ENCODE results near the gene IL4I1. TPM values are rescaled to one million over a fixed set of nuclear protein-coding genes. Genes with fewer than 3 reads are reported as not detected.

The IL4I1 gene
- total and polyA plus RNA-seq, 2 of the 4 experiments (the other 2 are of a cell fraction): 0.31 to 0.36 TPM

DNA sequence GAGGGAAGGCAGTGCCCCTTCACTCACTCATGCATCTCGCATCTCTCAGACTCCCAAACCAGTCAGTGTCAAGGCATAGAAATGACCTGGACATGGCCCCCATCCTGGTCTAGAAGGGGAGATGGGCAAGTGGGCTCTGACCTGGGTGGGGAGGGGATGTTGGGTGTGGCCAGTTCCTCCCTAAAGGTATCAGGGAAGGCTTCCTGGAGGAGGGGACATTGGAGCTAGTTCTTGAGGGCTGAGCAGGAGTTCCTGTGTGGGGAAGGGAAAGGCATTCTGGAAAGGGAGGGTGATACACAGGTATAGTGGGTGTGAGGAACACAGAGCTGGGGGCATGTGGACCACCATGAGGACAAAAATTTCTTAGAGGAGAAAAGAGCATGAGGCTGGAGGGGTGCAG, 4.0 kb downstream of the IL4I1 start:
- H3K4me2 ChIP-seq (ENCODE audit: low read depth, low read length): no peak overlapping the region
- no peaks in the 10 kb centered on the region for H3K79me1 ChIP-seq (ENCODE audit: low read depth in 1 of 2, low read length in 2 of 2)
- no TSS peak for BruUV-seq (replicated peaks)
- no peaks in the 10 kb centered on the region for H3K9me1 ChIP-seq (ENCODE audit: insufficient read depth, low read length)
- intact Hi-C loops (cut with micrococcal nuclease) (no loop called here), dilution Hi-C loops (cut with HindIII; ENCODE audit: low sequenced_read_pairs, unreplicated experiment) (no loop called here), in situ Hi-C loops (cut with MboI; ENCODE audit: low sequenced_read_pairs) (no loop called here)
- H3K4ac ChIP-seq (ENCODE audit: low read depth, low read length): no peak overlapping the region
- H2AK5ac ChIP-seq (ENCODE audit: low read depth, low read length): no peak overlapping the region
- no peak for ATAC-seq (ENCODE audit: low read depth)
- no peaks in the 10 kb centered on the region for H4K20me1 ChIP-seq (ENCODE audit: insufficient read depth, low read length)
- peak overlapping the region; percentile 63 for H2AFZ ChIP-seq (replicated peaks; ENCODE audit: low read length, poor library complexity)
- peak overlapping the region; percentile 42 for H2AK9ac ChIP-seq (replicated peaks; ENCODE audit: low read depth, low read length, poor library complexity)
- peaks cover 8% of the 10 kb centered on the region; the same call in 1 of the 2 replicates for H3K27me3 ChIP-seq (ENCODE audit: control insufficient read depth, insufficient read depth, low read length)
- ChIA-PET CTCF (no interaction called here), POLR2A (ENCODE audit: unreplicated experiment) (no interaction called here)
- H3K9me3 ChIP-seq (ENCODE audit: control insufficient read depth, insufficient read depth, low read length): no peaks in the 10 kb centered on the region
- no peak overlapping the region for H3K18ac ChIP-seq (ENCODE audit: low read depth, low read length)
- H2BK15ac ChIP-seq (ENCODE audit: low read depth, low read length): no peak overlapping the region
- H4K5ac ChIP-seq (ENCODE audit: low read depth, low read length): no peak overlapping the region
- no peak overlapping the region for H2BK120ac ChIP-seq (ENCODE audit: low read depth, low read length)
- no peak for DNase-seq
- no peak overlapping the region for H4K91ac ChIP-seq (ENCODE audit: insufficient read depth, low read depth, low read length)
- peaks cover 2% of the 10 kb centered on the region; the same call in 1 of the 2 replicates for H3K36me3 ChIP-seq (ENCODE audit: control insufficient read depth, insufficient read depth, low read length)
- H3K4me1 ChIP-seq (ENCODE audit: control insufficient read depth, insufficient read depth, low read length): peaks cover 10% of the 10 kb centered on the region
- H2BK5ac ChIP-seq (ENCODE audit: low read depth, low read length, poor library complexity, severe bottlenecking): no peak overlapping the region
- no peak overlapping the region for H3K4me3 ChIP-seq (ENCODE audit: insufficient read depth, low read depth, low read length)
- H3K23ac ChIP-seq (ENCODE audit: low read depth, low read length): no peak overlapping the region
- no peak overlapping the region for H3K14ac ChIP-seq (replicated peaks; ENCODE audit: low read depth, low read length)
- H3K9ac ChIP-seq (ENCODE audit: low read depth, low read length): no peak overlapping the region
- no CpG with 5 or more reads among the region's 1 CpG for whole genome bisulfite sequencing, 2 experiments (ENCODE audit: extremely low coverage in 2 of 2, insufficient read length in 1 of 2)
- no peak for TF ChIP-seq FOS (IDR thresholded peaks at IDR 0.05; ENCODE audit: low read depth, low read length)
- TF ChIP-seq MXI1 (IDR thresholded peaks at IDR 0.05; ENCODE audit: borderline replicate concordance, low read depth, low read length): no peak
- TF ChIP-seq, protein P1, sequence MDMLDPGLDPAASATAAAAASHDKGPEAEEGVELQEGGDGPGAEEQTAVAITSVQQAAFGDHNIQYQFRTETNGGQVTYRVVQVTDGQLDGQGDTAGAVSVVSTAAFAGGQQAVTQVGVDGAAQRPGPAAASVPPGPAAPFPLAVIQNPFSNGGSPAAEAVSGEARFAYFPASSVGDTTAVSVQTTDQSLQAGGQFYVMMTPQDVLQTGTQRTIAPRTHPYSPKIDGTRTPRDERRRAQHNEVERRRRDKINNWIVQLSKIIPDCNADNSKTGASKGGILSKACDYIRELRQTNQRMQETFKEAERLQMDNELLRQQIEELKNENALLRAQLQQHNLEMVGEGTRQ (IDR thresholded peaks at IDR 0.05; ENCODE audit: low read depth, low read length): no peak
- TF ChIP-seq, protein P2, sequence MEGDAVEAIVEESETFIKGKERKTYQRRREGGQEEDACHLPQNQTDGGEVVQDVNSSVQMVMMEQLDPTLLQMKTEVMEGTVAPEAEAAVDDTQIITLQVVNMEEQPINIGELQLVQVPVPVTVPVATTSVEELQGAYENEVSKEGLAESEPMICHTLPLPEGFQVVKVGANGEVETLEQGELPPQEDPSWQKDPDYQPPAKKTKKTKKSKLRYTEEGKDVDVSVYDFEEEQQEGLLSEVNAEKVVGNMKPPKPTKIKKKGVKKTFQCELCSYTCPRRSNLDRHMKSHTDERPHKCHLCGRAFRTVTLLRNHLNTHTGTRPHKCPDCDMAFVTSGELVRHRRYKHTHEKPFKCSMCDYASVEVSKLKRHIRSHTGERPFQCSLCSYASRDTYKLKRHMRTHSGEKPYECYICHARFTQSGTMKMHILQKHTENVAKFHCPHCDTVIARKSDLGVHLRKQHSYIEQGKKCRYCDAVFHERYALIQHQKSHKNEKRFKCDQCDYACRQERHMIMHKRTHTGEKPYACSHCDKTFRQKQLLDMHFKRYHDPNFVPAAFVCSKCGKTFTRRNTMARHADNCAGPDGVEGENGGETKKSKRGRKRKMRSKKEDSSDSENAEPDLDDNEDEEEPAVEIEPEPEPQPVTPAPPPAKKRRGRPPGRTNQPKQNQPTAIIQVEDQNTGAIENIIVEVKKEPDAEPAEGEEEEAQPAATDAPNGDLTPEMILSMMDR (conservative IDR thresholded peaks at IDR 0.05; ENCODE audit: low read depth, low read length): no peak
- no peak for TF ChIP-seq SMC3 (IDR thresholded peaks at IDR 0.05; ENCODE audit: low read depth, low read length)
- no peak for TF ChIP-seq NFE2L2 (IDR thresholded peaks at IDR 0.05; ENCODE audit: low read depth, low read length)
- no peak for TF ChIP-seq CHD1 (IDR thresholded peaks at IDR 0.05; ENCODE audit: low read depth, low read length)
- no peak for TF ChIP-seq MAFK (IDR thresholded peaks at IDR 0.05; ENCODE audit: low read depth, low read length)
- H3K27ac ChIP-seq (ENCODE audit: insufficient read depth, low read length): no peak overlapping the region
- no peak overlapping the region for H4K8ac ChIP-seq (ENCODE audit: low read depth in 2 of 2, low read length in 2 of 2)
- no peak overlapping the region for H3K56ac ChIP-seq (ENCODE audit: extremely low read depth, insufficient read depth, low read length)
- no peak overlapping the region for H2BK20ac ChIP-seq (ENCODE audit: low read depth, low read length)
